ENCODE measurements around the gene TSKS. TPM values are rescaled to one million over a fixed set of nuclear protein-coding genes. Genes with fewer than 3 reads are reported as not detected.

The TSKS gene
- total RNA-seq, 4 donors from 2014 or later = 0.57 TPM; not detected in 3

GRCh38 chr19:49761625-49762311 lies 1.3 kb downstream of the TSKS start:
- intact Hi-C loops (cut with DNase I) = no loop called here
- Histone ChIP-seq H3K9me3 (no peaks in the 10 kb centered on the region), H3K4me1 (peaks cover 10 to 13% (median 11%) of the 10 kb centered on the region in 4 donors), H3K27ac (replicated peaks in 1 of 4) (peak overlapping the region; percentile 31 to 53 (median 45)), H3K4me3 (no peak overlapping the region), H3K27me3 (peaks cover 0 to 6% (median 0%) of the 10 kb centered on the region in 4 donors), H3K36me3 (no peaks in the 10 kb centered on the region)
- no peak for DNase-seq (ENCODE audit: extremely low spot score)
- 70% methylated on average over 16 of the region's 16 CpGs for WGBS
- TF ChIP-seq POLR2A (IDR thresholded peaks at IDR 0.05; ENCODE audit: low read depth) = no peak
- TF ChIP-seq CTCF (IDR thresholded peaks at IDR 0.05) = peak in 1 of 3 experiments; percentile 15
- TF ChIP-seq POLR2AphosphoS5 (IDR thresholded peaks at IDR 0.05) = no peak
- no peak for TF ChIP-seq EP300 (IDR thresholded peaks at IDR 0.05)

GRCh38 chr19:49761249-49761624 lies 1.9 kb downstream of the TSKS start:
- peak overlapping the region; percentile 31 to 53 (median 45) for H3K27ac ChIP-seq (replicated peaks in 1 of 4)
- intact Hi-C loops (cut with DNase I) = no loop called here
- no peak for DNase-seq (ENCODE audit: extremely low spot score)

GRCh38 chr19:49758292-49758691 lies 4.8 kb downstream of the TSKS start:
- Histone ChIP-seq H3K4me1 (peaks cover 0 to 3% (median 0%) of the 10 kb centered on the region in 4 donors), H3K27ac (replicated peaks in 1 of 4) (no peak overlapping the region), H3K4me3 (no peak overlapping the region), H3K36me3 (no peaks in the 10 kb centered on the region), H3K9me3 (peaks cover 0 to 10% (median 8%) of the 10 kb centered on the region in 4 donors), H3K27me3 (peaks cover 0 to 6% (median 0%) of the 10 kb centered on the region in 4 donors)
- DNase-seq (ENCODE audit: extremely low spot score) = no peak
- no peak for TF ChIP-seq CTCF (IDR thresholded peaks at IDR 0.05)
- TF ChIP-seq EP300 (IDR thresholded peaks at IDR 0.05) = no peak
- TF ChIP-seq POLR2AphosphoS5 (IDR thresholded peaks at IDR 0.05) = no peak
- TF ChIP-seq POLR2A (IDR thresholded peaks at IDR 0.05; ENCODE audit: low read depth) = no peak
- 41% methylated on average over 4 of the region's 7 CpGs for WGBS
- intact Hi-C loops (cut with DNase I) = no loop called here

More at GRCh38 chr19:49761249-49761624, 1.9 kb downstream of the TSKS start:
- WGBS = 100% methylated on average over 1 of the region's 1 CpG
- no peaks in the 10 kb centered on the region for H3K36me3 ChIP-seq
- peaks cover 10 to 13% (median 11%) of the 10 kb centered on the region in 4 donors for H3K4me1 ChIP-seq
- H3K9me3 ChIP-seq = peaks cover 0 to under 1% (median under 1%) of the 10 kb centered on the region in 4 donors
- TF ChIP-seq POLR2AphosphoS5 (IDR thresholded peaks at IDR 0.05) (no peak), EP300 (IDR thresholded peaks at IDR 0.05) (no peak), CTCF (IDR thresholded peaks at IDR 0.05) (no peak), POLR2A (IDR thresholded peaks at IDR 0.05; ENCODE audit: low read depth) (no peak)
- H3K4me3 ChIP-seq = no peak overlapping the region
- peaks cover 0 to 6% (median 0%) of the 10 kb centered on the region in 4 donors for H3K27me3 ChIP-seq

GRCh38 chr19:49755956-49756355 lies 7.2 kb downstream of the TSKS start:
- no peaks in the 10 kb centered on the region for H3K4me1 ChIP-seq
- peaks cover 0 to 10% (median 8%) of the 10 kb centered on the region in 4 donors for H3K9me3 ChIP-seq
- H3K27me3 ChIP-seq = peaks cover 0 to 6% (median 0%) of the 10 kb centered on the region in 4 donors
- WGBS = 93% methylated on average over 3 of the region's 3 CpGs
- no peak overlapping the region for H3K27ac ChIP-seq (replicated peaks in 1 of 4)
- DNase-seq (ENCODE audit: extremely low spot score) = no peak
- TF ChIP-seq POLR2AphosphoS5 (IDR thresholded peaks at IDR 0.05) (no peak), POLR2A (IDR thresholded peaks at IDR 0.05; ENCODE audit: low read depth) (no peak), CTCF (IDR thresholded peaks at IDR 0.05) (no peak), EP300 (IDR thresholded peaks at IDR 0.05) (no peak)
- no peak overlapping the region for H3K4me3 ChIP-seq
- H3K36me3 ChIP-seq = no peaks in the 10 kb centered on the region
- intact Hi-C loops (cut with DNase I) = no loop called here
